ENCODE results near the gene MYH14. TPM values are rescaled to one million over a fixed set of nuclear protein-coding genes. Genes with fewer than 3 reads are reported as not detected.
A peak's percentile ranks its signal among the peaks of the same experiment; 100 is the strongest.

Gene MYH14
- total RNA-seq, 2 donors from 2014 or later, result 2.6 to 11.1 TPM

GRCh38 chr19:50323782-50324133, 120.3 kb downstream of the MYH14 start:
- H3K4me3 ChIP-seq, result no peak overlapping the region
- ATAC-seq (ENCODE audit: insufficient number of reproducible peaks, low FRiP score, low read depth) (no peak), DNase-seq (ENCODE audit: low spot score) (no peak)
- no peaks in the 10 kb centered on the region for H3K9me3 ChIP-seq
- peaks cover 6% of the 10 kb centered on the region for H3K27me3 ChIP-seq (replicated peaks; ENCODE audit: insufficient read depth)
- TF ChIP-seq CTCF (IDR thresholded peaks at IDR 0.05), result no peak
- H3K36me3 ChIP-seq, result no peaks in the 10 kb centered on the region
- H3K4me1 ChIP-seq (ENCODE audit: control insufficient read depth in 1 of 2, low read depth in 2 of 2), result peaks cover 7 to 8% of the 10 kb centered on the region in 2 donors
- H3K27ac ChIP-seq, result no peak overlapping the region

- TF ChIP-seq CTCF (IDR thresholded peaks at IDR 0.05), result no peak
- Histone ChIP-seq H3K9me3 (no peaks in the 10 kb centered on the region), H3K4me3 (no peak overlapping the region), H3K27ac (no peak overlapping the region), H3K36me3 (no peaks in the 10 kb centered on the region), H3K4me1 (ENCODE audit: control insufficient read depth in 1 of 2, low read depth in 2 of 2) (peaks cover 7 to 8% of the 10 kb centered on the region in 2 donors), H3K27me3 (replicated peaks; ENCODE audit: insufficient read depth) (peaks cover 6% of the 10 kb centered on the region)
- ATAC-seq (ENCODE audit: insufficient number of reproducible peaks, low FRiP score, low read depth) (no peak), DNase-seq (ENCODE audit: low spot score) (no peak)
Measured at GRCh38 chr19:50324331-50324730, 120.9 kb downstream of the MYH14 start.

- no peaks in the 10 kb centered on the region for H3K9me3 ChIP-seq
- ATAC-seq (ENCODE audit: insufficient number of reproducible peaks, low FRiP score, low read depth), result no peak
- peak overlapping the region; percentile 27 for H3K4me3 ChIP-seq
- H3K4me1 ChIP-seq (ENCODE audit: control insufficient read depth in 1 of 2, low read depth in 2 of 2), result peaks cover 7 to 20% of the 10 kb centered on the region in 2 donors
- H3K27ac ChIP-seq, result no peak overlapping the region
- TF ChIP-seq CTCF (IDR thresholded peaks at IDR 0.05), result no peak
- no peaks in the 10 kb centered on the region for H3K36me3 ChIP-seq
- peaks cover 13% of the 10 kb centered on the region for H3K27me3 ChIP-seq (replicated peaks; ENCODE audit: insufficient read depth)
- DNase-seq (ENCODE audit: low spot score), result no peak
Measured at GRCh38 chr19:50325310-50326100, 122.1 kb downstream of the MYH14 start.

GRCh38 chr19:50326101-50326664, 122.8 kb downstream of the MYH14 start:
- Histone ChIP-seq H3K4me3 (peak overlapping the region; percentile 27), H3K36me3 (no peaks in the 10 kb centered on the region), H3K27ac (no peak overlapping the region), H3K27me3 (replicated peaks; ENCODE audit: insufficient read depth) (peaks cover 15% of the 10 kb centered on the region), H3K9me3 (no peaks in the 10 kb centered on the region), H3K4me1 (ENCODE audit: control insufficient read depth in 1 of 2, low read depth in 2 of 2) (peaks cover 7 to 20% of the 10 kb centered on the region in 2 donors)
- TF ChIP-seq CTCF (IDR thresholded peaks at IDR 0.05), result no peak
- no peak for ATAC-seq (ENCODE audit: insufficient number of reproducible peaks, low FRiP score, low read depth)
- DNase-seq (ENCODE audit: low spot score), result no peak

- no peak for DNase-seq (ENCODE audit: low spot score)
- ATAC-seq (ENCODE audit: insufficient number of reproducible peaks, low FRiP score, low read depth), result no peak
- H3K36me3 ChIP-seq, result no peaks in the 10 kb centered on the region
- no peak overlapping the region for H3K27ac ChIP-seq
- no peaks in the 10 kb centered on the region for H3K9me3 ChIP-seq
- peaks cover 15% of the 10 kb centered on the region for H3K27me3 ChIP-seq (replicated peaks; ENCODE audit: insufficient read depth)
- H3K4me3 ChIP-seq, result no peak overlapping the region
- peaks cover 7 to 20% of the 10 kb centered on the region in 2 donors for H3K4me1 ChIP-seq (ENCODE audit: control insufficient read depth in 1 of 2, low read depth in 2 of 2)
- no peak for TF ChIP-seq CTCF (IDR thresholded peaks at IDR 0.05)
Measured at GRCh38 chr19:50327013-50327412, 123.6 kb downstream of the MYH14 start.
